Stimulated activated naive CD4-positive, alpha-beta T cell treated with Interleukin-2 at 50 U/mL for 16 hours (primary cell): ENCODE measurements around the gene WDFY4.

Experiments
- DNase-seq: peaks from one replicate; lab custom pipeline; 2025; lab: John Stamatoyannopoulos, UW

The WDFY4 gene

GRCh38 chr10:48655411-48656240, 29.0 kb upstream of the WDFY4 start:
- no peak for DNase-seq

- DNase-seq, result peak; percentile 79
These were observed 28.3 kb upstream of the WDFY4 start for GRCh38 chr10:48656241-48656913.

GRCh38 chr10:48656914-48657305, 27.8 kb upstream of the WDFY4 start:
- DNase-seq, result no peak

DNA sequence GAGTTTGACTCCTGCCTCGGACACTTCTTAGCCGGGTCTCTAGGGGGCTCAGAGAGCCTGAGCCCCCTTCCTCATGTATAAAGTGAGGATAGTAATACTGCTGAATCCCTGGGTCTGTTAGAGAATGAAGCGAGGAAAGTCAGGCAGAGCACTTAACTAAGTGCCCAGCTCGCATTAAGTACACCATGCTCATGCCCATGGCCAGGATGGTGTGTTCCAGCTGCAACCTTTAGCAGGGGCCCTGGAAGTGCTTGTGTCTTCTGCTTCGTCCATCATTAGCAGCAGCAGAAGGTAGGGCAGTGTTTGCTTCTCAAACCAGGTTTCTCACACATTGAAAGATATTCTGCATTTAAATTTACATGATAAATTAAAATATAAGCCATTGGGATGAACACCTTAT, 27.3 kb upstream of the WDFY4 start:
- DNase-seq, result no peak

- peak; percentile 43 for DNase-seq
These were observed 26.3 kb upstream of the WDFY4 start for GRCh38 chr10:48658243-48658974.

- no peak for DNase-seq
These were observed 25.8 kb upstream of the WDFY4 start for GRCh38 chr10:48658975-48659269.

- DNase-seq, result no peak
These were observed 24.9 kb upstream of the WDFY4 start for GRCh38 chr10:48659790-48660189.

- DNase-seq, result no peak
These were observed 23.2 kb upstream of the WDFY4 start for GRCh38 chr10:48661441-48661840.

- no peak for DNase-seq
These were observed 16.6 kb upstream of the WDFY4 start for GRCh38 chr10:48667960-48668590.

GRCh38 chr10:48670978-48671913, 13.4 kb upstream of the WDFY4 start:
- no peak for DNase-seq

GRCh38 chr10:48671914-48672595, 12.6 kb upstream of the WDFY4 start:
- no peak for DNase-seq

- no peak for DNase-seq
These were observed 11.9 kb upstream of the WDFY4 start for GRCh38 chr10:48672596-48673265.

- no peak for DNase-seq
These were observed 7.0 kb upstream of the WDFY4 start for GRCh38 chr10:48677625-48678024.

DNA sequence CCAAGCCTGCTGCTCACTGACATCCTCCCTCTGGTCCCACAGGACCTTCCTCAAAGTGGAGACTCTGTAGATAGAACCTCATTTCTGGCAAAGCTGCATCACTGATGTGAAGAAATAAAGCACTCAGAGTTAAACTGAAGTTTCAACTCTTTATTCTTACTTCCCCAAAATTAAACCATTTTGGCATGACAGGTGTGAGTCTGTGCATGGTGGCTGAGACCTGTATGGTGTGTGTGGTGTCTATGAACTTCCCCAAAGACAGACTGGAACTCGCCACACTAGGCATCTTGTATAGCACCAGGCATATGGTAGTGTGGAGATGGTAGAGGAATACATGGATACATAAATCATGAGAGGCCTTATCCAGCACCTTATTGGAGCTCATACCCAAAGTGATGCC, 6.6 kb upstream of the WDFY4 start:
- no peak for DNase-seq

DNA sequence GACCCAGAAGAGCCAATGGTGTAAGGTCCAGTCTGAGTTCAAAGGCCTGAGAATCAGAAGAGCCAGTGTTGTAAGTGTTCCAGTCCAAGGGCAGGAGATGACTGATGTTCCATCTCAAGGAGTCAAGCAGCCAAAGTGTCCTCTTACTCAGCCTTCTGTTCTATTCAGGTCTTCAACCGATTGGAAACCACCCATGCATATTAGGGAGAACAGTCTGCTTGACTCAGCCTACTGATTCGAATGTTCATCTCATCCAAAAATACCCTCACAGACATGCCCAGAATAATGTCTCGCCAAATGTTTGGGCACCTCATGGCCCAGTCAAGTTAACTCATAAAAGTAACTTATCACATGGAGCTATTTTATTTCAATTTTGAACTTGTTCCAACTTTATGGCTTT, 2.9 kb upstream of the WDFY4 start:
- DNase-seq, result no peak

- no peak for DNase-seq
These were observed 2.4 kb upstream of the WDFY4 start for GRCh38 chr10:48682265-48682664.

- DNase-seq, result no peak
These were observed 1.2 kb upstream of the WDFY4 start for GRCh38 chr10:48683424-48683823.

GRCh38 chr10:48683868-48684267, 805 bp upstream of the WDFY4 start:
- DNase-seq, result no peak

DNA sequence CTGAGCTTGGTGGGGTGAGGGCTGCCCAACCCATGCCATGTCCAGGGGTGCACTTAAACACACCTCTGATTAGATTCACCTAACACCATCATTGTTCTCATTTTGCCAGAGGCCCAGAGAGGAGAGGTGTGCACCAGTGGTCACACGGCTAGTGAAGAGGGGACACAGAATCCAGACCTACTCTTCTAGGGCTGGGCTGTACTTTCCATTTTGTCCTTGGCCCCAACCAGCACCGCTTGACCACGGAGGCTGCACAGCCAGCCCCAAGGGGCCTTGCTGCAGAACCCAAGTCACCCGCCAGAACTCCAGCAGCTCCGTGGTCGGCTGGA, 246 bp upstream of the WDFY4 start:
- DNase-seq, result no peak

GRCh38 chr10:48685731-48686130, 1.1 kb downstream of the WDFY4 start:
- DNase-seq, result no peak
